ENCODE data around the gene SRRM3.
"Not testable (repeated sequence)": the region's sequence is repeated elsewhere in the genome, so short reads cannot be mapped to it uniquely, and the experiment has no call there.

Gene SRRM3

DNA sequence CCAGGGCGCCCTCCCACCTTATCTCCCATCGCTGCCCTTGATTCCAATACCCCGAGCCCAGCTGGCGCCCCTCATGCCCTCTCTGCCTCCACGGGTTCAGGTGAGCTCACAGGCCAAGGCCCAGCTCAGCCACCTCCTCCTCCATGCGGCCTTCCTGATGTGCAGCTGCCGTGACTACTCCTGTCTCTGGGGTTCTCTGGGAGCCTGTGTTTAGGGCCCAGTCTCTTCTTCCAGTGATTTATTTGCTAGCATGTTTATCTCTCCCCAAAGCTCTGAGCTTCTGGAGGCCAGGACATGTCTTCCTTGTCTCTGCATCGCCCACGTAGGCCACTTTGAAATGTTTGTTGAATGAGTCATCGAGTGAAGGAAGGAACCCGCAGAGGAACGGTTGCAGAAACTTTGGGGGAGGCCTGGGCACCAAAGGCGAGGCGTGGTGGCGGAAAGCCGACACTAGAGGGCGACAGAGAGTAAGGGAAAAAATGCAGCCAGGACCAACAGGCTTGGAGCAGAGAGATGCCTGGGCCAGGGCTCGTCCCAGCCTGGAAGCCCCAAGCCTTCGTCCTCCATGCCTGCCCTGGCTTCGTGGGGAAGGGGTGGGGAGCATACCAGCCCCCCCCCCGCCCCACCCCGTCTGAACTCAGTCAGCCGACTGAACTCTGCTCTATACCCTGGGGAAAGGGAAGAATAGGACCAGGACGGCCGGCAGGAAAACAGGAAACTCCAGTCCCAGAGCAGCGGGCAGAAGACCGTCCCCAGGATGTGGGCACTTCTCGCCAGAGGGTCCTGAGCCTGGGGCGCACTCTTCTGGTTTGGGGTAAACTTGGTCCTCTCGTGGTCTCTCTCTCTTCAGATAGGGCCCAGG, 89.9 kb downstream of the SRRM3 start:
- DNase-seq (ENCODE audit: low read depth) = peak; percentile 73

DNA sequence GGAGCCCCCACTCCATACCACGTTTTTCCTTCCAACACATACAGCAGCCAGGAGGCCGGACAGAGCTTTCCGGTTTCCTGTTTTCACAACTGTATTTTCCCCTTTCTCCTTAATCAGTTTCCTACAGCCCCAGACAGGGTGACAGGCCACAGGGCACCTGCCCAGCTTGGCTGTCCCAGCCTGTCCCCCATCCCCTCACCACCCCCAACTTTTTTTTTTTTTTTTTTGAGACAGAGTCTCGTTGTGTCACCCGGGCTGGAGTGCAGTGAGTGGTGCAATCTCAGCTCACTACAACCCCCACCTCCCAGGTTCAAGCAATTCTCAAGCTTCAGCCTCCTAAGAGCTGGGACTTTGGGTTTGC, 90.5 kb downstream of the SRRM3 start:
- no peak for DNase-seq (ENCODE audit: low read depth)

DNA sequence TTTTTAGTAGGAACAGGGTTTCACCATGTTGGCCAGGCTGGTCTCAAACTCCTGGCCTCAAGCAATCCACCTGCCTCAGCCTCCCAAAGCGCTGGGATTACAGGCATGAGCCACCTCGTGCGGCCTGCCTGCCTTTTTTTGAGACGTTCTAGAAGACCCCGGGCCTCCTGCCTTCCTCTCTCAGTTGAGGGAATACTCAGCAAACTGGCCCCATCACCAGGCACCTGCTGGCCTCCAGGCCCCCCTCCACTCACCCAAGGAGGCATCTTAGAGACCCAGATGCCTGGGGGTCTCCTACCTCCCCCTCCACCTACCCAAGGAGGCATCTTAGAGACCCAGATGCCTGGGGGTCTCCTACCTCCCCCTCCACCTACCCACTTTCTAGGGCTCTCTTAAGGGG, 91.2 kb downstream of the SRRM3 start:
- not testable (repeated sequence) for DNase-seq (ENCODE audit: low read depth)

DNA sequence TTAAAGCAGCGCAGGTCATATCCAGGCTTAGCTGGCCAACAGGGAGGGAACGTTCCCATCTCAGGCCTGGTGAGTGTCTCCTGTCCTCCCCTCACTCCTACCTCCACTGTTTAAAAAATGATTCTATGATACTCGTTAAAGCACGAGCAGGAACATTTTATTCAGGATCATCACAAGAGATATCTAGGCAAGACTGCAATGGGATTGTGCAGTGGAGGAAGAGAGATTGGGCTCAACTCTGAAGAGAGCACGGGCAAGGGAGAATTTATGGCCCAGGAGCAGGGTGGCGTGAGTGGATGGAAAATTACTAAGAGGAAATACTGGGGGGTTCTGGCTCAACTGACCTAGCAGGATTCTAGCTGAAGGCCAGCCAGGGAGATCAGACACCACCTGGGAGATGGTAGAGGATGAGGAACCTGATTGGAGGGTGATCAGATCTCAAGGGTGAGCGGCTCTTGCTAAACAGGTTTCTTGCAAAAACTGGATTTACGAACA, 91.8 kb downstream of the SRRM3 start:
- DNase-seq (ENCODE audit: low read depth) = no peak

DNA sequence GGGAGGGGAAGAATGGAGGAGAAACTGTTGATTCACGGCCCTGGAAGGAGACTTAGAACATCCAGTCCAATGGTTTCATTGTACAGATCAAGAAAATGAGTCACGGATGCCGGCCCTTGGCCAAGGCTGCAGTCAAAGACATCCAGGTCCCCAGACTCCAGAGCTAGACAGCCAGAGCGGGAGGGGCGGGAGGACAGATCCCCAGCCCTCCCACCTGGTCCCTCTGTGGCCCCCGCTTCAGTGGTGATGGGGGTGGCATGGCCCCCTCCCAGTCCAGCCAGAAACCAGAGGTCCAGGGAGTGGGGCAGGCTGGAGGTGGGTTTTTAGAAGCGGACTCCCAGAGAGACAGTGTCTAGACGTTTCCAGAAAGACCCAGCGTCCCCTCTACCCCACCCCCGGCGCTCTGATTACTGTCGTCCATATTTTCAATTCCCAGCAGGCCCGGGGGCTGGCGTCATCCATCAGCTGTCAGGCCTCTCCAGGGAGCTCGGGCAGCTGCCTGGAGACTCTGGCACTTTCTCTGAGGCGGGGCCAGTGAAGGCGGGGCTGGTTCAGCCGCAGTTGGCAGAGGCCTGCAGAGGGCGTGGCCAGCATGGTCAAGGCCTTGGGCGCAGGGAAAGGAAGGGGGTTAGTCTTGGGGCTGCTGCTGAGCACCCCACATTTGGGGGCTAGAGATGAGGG, 92.8 kb downstream of the SRRM3 start:
- DNase-seq (ENCODE audit: low read depth) = no peak

DNA sequence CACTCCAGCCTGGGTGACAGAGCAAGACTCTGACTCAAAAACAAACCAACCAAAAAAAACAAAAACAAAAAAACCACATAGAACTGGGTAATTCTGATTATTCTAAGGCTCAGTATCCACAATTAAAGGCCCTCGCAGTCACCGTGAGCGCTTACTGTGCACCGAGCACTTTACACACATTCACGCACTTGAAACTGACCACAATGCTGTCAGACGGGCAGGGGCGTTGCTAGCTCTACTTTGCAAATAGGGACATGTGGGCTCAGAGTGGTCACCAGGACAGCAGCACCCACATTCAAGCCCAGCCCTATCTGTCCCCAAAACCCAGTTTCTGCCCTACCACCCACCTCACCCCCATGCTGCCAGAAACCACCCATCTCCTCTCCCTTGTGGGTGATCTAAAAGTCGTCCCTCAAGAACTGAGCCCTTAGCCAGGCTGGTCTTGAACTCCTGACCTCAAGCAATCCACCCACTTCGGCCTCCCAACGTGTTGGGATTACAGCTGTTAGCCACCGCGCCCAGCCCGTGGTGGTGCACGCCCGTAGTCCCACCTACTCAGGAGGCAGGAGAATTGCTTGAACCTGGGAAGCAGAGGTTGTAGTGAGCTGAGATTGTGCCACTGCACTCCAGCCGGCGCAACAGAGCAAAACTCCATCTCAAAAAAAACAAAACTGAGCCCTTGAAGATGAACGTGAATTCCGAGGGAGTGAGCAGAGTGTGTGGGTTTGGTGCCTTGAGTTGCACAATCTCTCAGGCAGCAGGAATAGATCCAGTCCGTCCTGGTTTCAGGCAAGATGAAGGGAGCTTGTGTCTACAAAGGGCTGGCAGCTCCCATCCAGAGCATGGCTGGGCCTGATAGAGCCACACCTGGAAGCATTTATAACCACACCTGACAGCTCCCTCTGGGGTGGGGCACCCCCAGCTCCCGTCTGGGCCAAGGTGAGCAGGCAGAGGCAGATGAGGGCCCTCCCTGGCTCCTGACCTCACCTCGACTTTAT, 95.3 kb downstream of the SRRM3 start:
- DNase-seq (ENCODE audit: low read depth) = no peak

DNA sequence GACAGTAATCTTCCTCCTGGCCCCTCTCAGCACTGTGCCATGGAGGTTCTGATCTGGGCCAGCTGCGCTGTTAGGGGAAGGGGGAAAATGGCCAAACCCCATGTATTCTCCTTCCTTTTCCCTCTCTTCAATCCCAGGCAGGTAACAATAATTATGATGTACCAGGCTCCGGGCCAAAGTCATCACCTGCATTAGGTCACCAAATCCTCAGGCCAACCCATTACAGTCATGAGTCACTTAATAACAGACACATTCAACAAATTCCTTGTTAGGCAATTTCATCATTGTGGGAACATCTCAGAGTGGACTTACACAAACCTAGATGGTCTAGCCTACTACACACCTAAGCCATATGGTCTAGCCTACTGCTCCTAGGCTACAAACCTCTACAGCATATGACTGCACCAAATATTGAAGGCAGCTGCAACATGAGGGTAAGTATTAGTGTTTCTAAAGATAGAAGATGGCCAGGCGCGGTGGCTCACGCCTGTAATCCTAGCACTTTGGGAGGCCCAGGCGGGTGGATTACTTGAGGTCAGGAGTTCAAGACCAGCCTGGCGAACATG, 98.6 kb downstream of the SRRM3 start:
- no peak for DNase-seq (ENCODE audit: low read depth)

DNA sequence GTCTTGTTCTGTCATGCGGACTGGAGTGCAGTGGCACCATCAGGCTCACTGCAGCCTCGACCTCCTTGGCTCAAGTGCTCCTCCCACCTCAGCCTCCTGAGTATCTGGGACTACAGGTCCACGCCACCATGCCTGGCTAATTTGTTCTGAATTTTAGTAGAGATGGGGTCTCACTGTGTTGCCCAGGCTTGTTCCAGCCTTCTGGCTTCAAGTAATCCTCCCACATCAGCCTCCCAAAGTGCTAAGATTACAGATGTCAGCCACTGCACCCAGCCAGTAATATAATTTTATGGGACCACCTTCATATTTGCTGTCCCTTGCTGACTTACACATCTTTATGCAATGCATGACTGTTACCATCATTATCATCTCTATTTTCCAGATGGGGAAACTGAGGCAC, 99.3 kb downstream of the SRRM3 start:
- DNase-seq (ENCODE audit: low read depth) = no peak

DNA sequence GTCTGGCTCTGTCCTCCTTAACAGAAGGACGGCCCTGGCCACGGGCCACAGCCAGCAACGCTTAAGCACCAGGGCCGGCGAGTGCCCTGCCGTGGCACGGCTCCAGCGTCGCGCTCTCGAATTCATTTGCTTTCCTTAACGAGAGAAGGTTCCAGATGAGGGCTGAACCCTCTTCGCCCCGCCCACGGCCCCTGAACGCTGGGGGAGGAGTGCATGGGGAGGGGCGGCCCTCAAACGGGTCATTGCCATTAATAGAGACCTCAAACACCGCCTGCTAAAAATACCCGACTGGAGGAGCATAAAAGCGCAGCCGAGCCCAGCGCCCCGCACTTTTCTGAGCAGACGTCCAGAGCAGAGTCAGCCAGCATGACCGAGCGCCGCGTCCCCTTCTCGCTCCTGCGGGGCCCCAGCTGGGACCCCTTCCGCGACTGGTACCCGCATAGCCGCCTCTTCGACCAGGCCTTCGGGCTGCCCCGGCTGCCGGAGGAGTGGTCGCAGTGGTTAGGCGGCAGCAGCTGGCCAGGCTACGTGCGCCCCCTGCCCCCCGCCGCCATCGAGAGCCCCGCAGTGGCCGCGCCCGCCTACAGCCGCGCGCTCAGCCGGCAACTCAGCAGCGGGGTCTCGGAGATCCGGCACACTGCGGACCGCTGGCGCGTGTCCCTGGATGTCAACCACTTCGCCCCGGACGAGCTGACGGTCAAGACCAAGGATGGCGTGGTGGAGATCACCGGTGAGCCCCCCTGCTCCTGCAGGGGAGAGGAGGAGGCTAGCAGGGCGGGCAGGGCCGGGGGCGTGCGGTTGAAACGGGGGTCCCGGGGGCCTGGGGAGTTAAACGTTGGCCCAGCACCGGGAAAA, 100.9 kb downstream of the SRRM3 start, which contains the start of gene HSPB1:
HSPB1 (plus strand) TSS at position 327 of the 855 bp plus-strand sequence; CDS start at position 367, 40 bp downstream.
- peak; percentile 48 for DNase-seq (ENCODE audit: low read depth)

DNA sequence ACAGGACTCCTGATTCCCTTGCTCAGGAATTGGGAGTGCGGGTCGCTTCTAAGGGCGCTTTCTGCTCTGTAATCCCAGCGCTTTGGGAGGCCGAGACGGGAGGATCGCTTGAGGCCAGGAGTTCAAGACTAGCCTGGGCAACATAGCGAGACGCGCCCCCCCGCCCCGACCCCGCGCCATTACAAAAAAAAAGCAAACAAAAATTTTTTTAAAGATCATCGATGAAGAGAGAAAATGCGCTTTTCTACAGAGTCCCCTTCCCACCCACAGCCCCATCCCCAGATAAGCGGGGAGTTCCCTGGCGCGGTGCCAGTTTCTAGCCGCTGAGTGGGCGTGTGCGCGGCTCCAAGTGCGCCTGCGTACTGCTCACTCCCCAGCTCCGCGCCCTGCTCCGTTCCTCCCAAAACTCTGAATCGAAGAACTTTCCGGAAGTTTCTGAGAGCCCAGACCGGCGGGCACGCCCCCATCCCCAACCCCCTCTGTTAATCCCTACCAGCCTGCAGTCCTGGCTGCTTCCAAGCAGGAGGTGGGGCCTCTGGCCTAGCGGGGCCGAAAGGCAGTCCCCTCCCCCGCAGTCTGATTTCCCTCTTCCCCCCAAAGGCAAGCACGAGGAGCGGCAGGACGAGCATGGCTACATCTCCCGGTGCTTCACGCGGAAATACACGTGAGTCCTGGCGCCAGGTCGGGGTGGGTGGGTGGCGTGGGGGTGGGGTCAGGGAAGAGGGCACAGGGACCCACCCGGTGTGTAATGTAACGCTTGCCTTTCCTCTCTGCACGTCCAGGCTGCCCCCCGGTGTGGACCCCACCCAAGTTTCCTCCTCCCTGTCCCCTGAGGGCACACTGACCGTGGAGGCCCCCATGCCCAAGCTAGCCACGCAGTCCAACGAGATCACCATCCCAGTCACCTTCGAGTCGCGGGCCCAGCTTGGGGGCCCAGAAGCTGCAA, 101.8 kb downstream of the SRRM3 start:
- peak; percentile 64 for DNase-seq (ENCODE audit: low read depth)

DNA sequence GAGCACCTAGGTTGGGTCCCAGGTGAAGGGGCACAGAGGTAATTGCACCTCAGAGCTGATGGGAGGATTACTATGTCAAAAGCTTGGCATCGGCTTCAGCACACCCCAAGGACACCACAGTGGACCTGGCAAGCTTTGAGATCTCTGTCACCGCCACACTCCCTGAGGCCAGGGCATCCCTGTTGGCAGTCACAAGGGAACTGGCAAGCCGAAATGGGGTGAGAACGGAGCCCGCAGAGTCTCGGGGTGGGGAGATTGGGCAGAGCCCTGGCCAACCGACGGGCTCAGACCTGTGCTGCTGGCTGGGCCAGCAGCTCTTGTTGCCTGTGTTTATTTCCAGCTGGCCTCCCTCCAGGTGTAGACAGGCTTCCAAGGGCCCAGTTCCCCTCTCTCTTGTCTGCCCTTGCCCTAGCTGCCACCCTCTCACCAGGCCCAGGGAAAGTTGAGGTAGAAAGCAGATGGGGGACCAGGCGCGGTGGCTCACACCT, 103.2 kb downstream of the SRRM3 start:
- DNase-seq (ENCODE audit: low read depth) = no peak

DNA sequence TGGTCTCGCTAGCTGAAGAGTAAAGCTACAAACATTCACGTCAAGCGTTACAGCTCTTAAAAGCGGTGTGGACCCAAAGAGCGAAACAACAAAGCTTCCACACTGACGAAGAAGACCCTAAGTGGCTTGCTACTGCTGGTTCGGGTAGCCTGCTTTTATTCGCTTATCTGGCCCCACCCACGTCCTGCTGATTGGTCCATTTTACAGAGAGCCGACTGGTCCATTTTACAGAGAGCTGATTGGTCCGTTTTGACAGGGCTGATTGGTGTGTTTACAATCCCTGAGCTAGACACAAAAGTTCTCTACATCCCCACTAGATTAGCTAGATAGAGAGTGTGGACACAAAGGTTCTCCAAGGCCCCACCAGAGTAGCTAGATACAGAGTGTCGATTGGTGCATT, 107.2 kb downstream of the SRRM3 start:
- not testable (repeated sequence) for DNase-seq (ENCODE audit: low read depth)

DNA sequence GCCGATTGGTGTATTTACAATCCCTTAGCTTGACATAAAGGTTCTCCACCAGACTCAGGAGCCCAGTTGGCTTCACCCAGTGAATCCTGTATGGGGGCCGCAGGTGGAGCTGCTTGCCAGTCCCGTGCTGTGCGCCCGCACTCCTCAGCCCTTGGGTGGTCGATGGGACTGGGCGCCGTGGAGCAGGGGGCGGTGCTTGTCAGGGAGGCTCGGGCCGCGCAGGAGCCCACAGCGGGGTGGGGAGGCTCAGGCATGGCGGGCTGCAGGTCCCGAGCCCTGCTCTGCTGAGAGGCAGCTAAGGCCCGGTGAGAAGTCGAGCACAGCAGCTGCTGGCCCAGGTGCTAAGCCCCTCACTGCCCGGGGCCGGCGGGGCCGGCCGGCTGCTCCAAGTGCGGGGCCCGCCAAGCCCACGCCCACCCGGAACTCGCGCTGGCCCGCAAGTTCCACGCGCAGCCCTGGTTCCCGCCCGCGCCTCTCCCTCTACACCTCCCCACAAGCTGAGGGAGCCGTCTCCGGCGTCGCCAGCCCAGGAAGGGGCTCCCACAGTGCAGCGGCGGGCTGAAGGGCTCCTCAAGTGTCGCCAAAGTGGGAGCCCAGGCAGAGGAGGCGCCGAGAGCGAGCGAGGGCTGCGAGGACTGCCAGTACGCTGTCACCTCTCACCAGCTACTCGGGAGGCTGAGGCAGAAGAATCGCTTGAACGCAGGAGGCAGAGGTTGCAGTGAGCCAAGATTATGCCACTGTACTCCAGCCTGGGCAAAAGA, 107.8 kb downstream of the SRRM3 start:
- DNase-seq (ENCODE audit: low read depth) = not testable (repeated sequence)

DNA sequence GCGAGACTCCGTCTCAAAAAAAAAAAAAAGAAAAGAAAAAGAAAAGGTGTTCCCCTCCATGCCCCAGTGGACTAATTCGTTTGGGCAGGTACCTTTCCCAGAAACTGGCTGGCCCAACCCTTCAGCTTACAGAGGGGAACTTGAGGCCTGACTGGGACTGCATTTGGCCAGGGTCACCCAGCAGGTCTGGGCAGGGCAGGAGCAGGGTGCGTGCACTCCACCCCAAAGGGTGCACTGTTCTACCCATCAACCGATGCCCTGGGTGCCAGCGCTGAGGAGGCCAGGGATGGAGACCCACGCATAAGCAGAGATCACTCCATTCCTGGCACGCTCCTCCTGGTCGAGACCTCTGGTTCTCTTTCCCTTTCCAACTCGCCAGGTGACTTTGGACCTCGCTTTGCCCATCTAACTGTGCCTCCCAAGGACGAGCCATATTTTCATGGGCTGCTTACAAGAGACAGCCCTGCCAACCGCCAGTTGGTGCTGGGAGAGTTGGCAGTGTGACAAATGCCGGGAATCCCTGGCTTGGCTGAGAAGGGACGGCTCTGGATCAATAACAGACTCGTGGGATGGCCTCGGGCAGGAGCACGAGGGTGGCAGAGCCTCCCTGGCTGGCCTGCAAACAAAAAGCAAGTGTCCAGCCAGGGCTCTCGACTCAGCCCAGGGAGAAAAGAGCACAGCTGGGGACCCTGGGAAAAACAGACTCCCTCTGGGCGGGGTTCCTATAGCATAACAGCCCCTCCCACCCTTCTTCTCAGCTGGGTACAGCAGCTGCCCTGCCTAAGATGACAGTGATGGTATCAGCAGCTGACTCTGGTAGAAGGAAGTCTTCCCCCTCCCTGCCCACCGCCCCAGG, 108.6 kb downstream of the SRRM3 start:
- no peak for DNase-seq (ENCODE audit: low read depth)

DNA sequence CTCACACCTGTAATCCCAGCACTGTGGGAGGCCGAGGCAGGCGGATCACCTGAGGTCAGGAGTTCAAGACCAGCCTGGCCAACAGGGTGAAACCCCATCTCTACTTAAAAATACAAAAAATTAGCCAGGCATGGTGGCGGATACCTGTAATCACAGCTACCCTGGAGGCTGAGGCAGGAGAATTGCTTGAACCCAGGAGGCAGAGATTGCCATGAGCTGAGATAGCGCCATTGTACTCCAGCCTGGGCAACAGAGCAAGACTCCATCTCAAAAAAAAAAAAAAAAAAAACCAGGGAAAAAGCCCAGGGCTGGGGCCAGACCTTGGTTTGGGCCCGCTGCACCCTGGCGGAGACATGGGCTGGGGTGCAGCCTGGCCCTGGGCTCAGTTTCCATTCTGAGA, 110.1 kb downstream of the SRRM3 start:
- not testable (repeated sequence) for DNase-seq (ENCODE audit: low read depth)

DNA sequence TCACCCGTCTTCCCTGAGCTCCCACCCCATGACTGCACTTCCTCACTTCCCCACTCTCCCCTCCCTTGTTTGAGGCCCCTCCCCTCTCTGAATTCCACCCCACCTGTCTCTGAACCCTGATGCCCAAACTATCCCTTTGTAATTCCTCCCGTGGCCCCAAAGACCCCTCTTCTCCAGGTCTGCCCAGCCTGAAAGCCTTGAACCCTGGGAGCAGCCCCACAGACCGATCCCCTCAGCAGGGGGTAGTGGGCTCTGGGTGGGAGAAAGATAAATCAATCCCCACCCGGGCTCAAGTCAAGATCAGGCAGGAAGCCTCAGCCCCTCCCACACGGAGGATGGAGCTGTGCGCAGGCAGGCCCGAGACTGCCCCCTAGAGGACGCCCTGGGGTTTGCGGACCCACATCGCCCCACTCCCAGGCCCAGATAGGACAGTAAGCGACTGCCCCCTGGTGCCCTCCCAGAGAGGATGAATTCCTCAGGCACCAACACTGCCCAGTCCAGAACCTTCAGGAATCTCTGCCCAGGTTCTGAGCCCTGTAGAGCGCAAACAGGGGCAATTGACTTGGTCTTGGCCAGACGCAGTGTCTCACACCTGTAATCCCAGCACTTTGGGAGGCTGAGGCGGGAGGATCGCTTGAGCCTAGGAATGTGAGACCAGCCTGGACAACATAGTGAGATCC, 112.5 kb downstream of the SRRM3 start:
- peak; percentile 93 for DNase-seq (ENCODE audit: low read depth)

DNA sequence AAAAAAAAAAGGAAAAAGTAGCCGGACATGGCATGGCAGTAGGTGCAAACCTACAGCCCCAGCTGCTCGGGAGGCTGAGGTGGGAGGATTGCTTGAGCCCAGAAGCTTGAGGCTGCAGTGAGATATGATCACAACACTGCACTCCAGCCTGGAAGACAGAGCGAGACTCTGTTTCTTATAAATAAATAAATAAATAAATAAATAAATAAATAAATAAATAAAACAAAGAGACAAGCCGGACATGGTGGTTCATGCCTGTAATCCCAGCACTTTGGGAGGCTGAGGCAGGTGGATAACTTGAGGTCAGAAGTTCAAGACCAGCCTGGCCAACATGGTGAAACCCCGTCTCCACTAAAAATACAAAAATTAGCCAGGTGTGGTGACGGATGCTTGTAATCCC, 113.0 kb downstream of the SRRM3 start:
- DNase-seq (ENCODE audit: low read depth) = not testable (repeated sequence)

Data from activated T-helper 1 cell treated with Interleukin-2 at 50 U/mL for 16 hours (primary cell).